Measurements from ENCODE around the gene CFAP45. TPM values are rescaled to one million over a fixed set of nuclear protein-coding genes. Genes with fewer than 3 reads are reported as not detected.

Gene CFAP45
- total and polyA plus RNA-seq, 2 donors: 0.48 to 1.0 TPM

DNA sequence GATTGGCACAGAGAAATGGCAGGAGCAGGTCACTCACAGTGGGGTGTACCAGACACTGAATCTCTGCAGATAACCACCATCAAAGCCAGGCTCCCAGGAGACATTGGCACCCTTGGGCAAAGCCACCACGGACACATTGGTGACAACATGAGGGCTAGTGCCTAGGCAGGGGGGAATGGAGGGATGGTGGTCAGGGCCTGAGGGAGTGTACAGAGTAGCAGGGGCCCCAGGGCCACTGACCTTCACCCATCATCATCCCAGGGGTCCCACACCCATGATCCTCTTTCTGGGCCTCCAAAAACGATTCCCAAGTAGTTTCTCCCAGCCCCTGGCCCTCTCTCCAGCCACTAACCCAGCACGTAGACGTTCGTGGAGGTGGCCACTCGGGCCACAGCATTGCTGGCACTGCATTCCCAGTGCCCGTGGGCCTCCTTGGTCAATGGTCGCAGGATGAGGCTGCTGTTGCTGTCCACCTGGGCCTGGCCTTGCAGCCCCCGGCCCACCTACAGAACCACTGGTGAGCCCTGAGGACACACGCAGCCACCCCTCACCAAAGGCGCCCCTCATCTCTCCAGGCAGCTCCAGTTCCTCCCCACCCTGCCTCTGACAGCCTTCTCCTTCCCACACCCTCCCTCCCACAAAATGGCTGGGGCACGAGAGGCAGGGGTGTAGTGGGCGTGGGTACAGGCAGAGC lies 31.3 kb upstream of the CFAP45 start:
- Histone ChIP-seq H3K36me3 (ENCODE audit: insufficient read depth) (no peaks in the 10 kb centered on the region), H3K4me3 (ENCODE audit: low read depth, low read length) (no peak overlapping the region), H3K27ac (ENCODE audit: low read depth) (no peak overlapping the region), H3K4me1 (ENCODE audit: insufficient read depth) (no peaks in the 10 kb centered on the region)
- WGBS: 90% methylated on average over 13 of the region's 13 CpGs
- no peak for DNase-seq (ENCODE audit: extremely low spot score)

DNA sequence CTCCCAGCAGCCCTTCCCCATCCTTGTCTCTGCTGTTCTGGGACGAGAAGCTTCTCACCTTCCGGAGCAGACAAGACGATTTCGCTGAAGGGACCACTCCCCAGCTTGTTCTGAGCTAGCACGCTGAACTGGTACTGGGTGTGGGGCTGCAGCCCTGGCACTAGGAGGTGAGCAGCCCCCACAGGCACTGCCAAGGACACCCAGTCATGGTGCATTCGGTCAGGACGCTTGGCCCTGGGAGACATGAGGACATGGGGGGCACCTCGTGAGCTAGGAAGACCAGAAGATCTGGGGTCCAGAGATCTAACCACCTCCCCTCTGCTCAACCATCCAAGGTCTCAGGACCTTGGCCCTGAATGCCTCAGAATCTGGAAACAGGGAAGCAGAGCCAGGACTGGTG lies 30.7 kb upstream of the CFAP45 start:
- Histone ChIP-seq H3K27ac (ENCODE audit: low read depth) (no peak overlapping the region), H3K36me3 (ENCODE audit: insufficient read depth) (no peaks in the 10 kb centered on the region), H3K4me1 (ENCODE audit: insufficient read depth) (no peaks in the 10 kb centered on the region), H3K4me3 (ENCODE audit: low read depth, low read length) (no peak overlapping the region)
- DNase-seq (ENCODE audit: extremely low spot score): no peak
- 94% methylated on average over 8 of the region's 8 CpGs for WGBS

DNA sequence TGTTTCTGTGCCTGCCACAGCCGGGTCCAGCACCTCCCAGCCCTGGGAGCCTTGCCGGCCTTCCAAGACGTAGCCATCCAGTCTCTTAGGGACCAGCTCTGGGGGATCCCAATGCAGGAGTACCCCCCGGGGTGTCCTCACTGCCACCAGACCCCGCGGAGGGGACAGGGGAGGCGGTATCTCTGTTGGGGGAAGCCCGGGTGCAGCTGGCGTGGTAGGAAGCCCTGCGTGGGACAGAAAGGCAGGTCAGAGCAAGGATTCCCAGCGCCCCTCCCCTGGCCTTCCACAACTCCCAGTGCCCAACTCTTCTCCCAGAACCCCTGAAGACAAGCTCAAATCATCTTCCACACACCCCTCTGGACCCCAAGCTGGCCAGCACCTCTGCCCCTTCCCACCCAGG lies 30.3 kb upstream of the CFAP45 start:
- no peak for DNase-seq (ENCODE audit: extremely low spot score)
- H3K27ac ChIP-seq (ENCODE audit: low read depth): no peak overlapping the region
- H3K4me3 ChIP-seq (ENCODE audit: low read depth, low read length): no peak overlapping the region
- 95% methylated on average over 11 of the region's 11 CpGs for WGBS
- no peaks in the 10 kb centered on the region for H3K4me1 ChIP-seq (ENCODE audit: insufficient read depth)
- no peaks in the 10 kb centered on the region for H3K36me3 ChIP-seq (ENCODE audit: insufficient read depth)

DNA sequence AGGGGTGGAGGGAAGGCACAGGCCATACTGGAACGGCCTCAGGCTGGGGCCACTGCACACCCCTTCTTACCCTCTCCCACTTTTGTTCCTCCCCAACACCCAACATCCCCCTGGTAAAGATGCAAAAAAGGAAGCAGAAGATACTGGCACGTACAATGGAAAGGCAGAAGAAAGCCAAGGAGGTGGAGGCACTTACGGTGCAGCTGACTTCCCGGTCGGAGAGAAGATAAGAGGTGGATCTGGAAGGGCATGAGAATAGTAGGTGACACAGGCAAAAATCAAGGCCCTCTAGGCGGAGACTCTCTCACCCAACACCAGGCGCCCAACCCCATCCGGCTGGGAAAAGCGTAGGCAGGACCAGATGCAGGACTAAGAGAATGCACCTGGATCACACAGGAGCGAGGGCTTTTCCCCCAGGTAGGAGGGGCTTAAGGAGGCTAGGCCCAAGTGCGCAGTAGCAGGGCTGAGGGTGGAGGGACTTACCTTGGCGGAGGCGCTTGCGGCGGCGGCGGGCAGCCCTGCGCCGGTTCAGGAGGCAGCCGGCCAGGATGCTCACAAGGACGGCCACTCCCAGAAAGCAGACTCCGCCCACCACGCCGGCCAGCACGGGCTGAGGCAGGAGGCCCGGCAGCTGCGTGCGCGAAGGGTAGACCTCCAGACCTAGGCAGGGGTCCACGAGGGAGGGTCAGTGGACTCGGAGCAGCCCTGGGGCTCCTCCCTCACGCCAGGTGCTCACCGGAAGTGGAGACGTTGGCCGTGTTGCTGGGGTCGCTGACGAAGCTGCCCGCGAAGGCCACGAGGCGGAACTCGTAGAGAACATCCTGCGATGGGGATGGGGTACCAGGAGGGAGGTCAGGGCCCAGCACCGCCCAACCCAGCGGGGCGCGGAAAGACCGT lies 29.4 kb upstream of the CFAP45 start:
- no peaks in the 10 kb centered on the region for H3K36me3 ChIP-seq (ENCODE audit: insufficient read depth)
- no peaks in the 10 kb centered on the region for H3K4me1 ChIP-seq (ENCODE audit: insufficient read depth)
- no peak overlapping the region for H3K4me3 ChIP-seq (ENCODE audit: low read depth, low read length)
- no peak for DNase-seq (ENCODE audit: extremely low spot score)
- WGBS: 85% methylated on average over 48 of the region's 48 CpGs
- no peak overlapping the region for H3K27ac ChIP-seq (ENCODE audit: low read depth)

DNA sequence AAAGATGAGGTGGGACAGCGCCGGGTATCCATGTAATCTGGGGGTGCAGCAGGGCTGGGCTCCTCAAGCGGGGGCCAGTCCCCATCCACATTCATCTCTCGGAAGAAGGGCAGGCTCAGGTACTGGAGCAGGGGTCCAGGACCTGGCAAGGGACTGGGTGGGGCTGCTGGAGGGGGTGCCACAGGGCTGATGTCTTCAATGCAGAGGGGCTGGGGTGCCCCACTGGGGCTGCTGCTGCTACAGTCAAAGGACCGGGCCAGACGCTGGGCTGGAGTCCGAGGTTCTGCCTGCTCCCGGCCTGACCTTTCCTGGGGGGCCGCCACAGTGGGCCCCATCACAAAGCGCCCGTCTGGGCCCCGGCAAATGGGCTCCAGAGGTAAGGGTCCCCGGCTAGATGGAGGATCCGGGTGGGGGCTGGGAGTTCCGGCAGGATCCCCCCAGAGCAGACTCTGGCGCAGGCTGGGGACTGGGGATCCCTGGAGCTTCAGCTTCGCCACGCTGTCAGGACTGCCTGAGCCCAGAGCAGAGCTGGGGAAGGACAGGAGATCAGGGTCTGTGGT lies 28.6 kb upstream of the CFAP45 start:
- DNase-seq (ENCODE audit: extremely low spot score): no peak
- 95% methylated on average over 18 of the region's 18 CpGs for WGBS
- no peak overlapping the region for H3K27ac ChIP-seq (ENCODE audit: low read depth)

DNA sequence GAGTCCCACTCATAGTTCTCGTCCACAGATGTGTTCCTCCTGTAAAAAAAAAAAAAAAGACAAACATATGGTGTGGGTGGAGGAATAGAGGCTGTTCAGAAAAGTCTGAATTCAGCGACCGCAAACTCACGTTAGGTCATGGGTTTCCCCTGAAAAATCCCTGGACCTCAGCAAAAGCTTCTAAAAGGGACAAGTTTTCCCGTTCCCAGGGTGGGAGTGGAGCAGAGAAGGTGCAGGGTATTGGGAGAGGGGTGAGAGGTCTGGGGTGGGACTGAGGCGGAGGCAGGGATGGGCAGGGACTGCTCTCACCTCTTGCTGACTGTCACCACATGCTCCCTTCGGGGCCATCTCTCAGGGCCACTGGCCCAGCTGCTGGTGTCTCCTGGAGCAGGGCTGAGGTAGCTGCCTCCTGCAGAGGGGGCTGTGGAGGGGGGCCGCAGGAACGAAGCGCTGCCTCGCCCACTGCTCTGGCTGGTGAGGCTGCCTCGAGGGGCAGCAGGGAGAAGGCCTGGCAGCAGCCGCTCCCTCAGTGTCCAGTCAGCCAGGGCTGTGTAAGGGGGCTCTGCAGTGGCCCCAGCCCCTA lies 28.0 kb upstream of the CFAP45 start:
- H3K27ac ChIP-seq (ENCODE audit: low read depth): no peak overlapping the region
- H3K4me1 ChIP-seq (ENCODE audit: insufficient read depth): peaks cover 2% of the 10 kb centered on the region
- no peaks in the 10 kb centered on the region for H3K36me3 ChIP-seq (ENCODE audit: insufficient read depth)
- 83% methylated on average over 13 of the region's 13 CpGs for WGBS
- no peak for DNase-seq (ENCODE audit: extremely low spot score)
- no peak overlapping the region for H3K4me3 ChIP-seq (ENCODE audit: low read depth, low read length)

More for the DNA sequence above, 28.6 kb upstream of the CFAP45 start:
- no peak overlapping the region for H3K4me3 ChIP-seq (ENCODE audit: low read depth, low read length)
- H3K4me1 ChIP-seq (ENCODE audit: insufficient read depth): no peaks in the 10 kb centered on the region
- no peaks in the 10 kb centered on the region for H3K36me3 ChIP-seq (ENCODE audit: insufficient read depth)

DNA sequence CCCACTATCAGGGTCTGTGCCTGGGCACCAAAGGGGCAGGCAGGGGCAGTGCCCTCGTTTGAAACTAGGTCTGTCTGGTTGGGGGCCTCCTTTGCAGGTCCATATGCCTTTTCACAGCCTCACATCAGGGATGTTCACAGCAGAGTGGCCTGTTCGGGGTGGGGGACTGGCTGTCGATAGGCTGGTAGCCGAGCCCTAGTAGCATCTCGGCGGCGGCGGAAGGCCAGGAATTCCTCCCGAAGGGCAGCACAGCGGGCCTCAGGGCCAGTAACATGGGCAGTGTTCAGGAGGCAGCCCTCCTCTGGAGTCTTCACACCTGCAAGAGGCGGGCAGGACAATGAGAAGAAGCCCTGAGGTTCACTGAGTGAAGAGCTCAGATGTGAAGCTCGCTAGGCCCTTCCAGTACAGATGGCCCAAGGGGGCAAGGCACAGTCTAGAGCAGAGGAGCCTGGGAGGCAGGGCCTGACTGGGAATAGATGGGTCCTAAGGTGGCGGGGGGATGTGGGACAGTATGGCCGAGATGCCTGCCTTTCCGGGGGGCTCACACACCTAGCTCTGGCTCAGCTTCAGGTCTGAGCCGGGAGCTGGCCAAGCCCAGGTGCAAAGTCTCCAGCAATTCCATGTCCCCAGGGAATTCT lies 27.4 kb upstream of the CFAP45 start:
- Histone ChIP-seq H3K27ac (ENCODE audit: low read depth) (no peak overlapping the region), H3K4me1 (ENCODE audit: insufficient read depth) (peaks cover 3% of the 10 kb centered on the region), H3K4me3 (ENCODE audit: low read depth, low read length) (no peak overlapping the region), H3K36me3 (ENCODE audit: insufficient read depth) (no peaks in the 10 kb centered on the region)
- no peak for DNase-seq (ENCODE audit: extremely low spot score)
- WGBS: 91% methylated on average over 16 of the region's 16 CpGs

DNA sequence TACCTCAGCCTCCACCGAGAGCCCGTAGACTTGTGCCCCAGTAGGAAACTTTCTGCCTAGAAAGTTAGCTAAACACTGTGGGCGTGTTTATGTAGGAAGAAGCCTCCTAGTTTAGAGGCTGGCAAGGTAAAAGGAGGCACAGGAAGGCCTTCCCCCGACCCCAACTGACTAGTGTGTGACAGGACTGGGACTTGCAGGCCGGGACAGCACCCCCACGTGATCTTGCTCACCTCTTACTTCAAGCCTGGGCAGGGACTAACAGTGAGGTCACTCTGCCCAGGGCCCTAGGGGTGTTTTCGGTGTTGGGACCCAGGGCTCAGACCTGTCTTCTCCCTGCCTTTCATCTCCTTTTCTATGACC lies 25.7 kb upstream of the CFAP45 start:
- DNase-seq (ENCODE audit: extremely low spot score): no peak
- H3K36me3 ChIP-seq (ENCODE audit: insufficient read depth): no peaks in the 10 kb centered on the region
- peak overlapping the region; percentile 55 for H3K4me3 ChIP-seq (ENCODE audit: low read depth, low read length)
- peak overlapping the region; percentile 95 for H3K27ac ChIP-seq (ENCODE audit: low read depth)
- 5% methylated on average over 7 of the region's 7 CpGs for WGBS
- peaks cover 3% of the 10 kb centered on the region for H3K4me1 ChIP-seq (ENCODE audit: insufficient read depth)

DNA sequence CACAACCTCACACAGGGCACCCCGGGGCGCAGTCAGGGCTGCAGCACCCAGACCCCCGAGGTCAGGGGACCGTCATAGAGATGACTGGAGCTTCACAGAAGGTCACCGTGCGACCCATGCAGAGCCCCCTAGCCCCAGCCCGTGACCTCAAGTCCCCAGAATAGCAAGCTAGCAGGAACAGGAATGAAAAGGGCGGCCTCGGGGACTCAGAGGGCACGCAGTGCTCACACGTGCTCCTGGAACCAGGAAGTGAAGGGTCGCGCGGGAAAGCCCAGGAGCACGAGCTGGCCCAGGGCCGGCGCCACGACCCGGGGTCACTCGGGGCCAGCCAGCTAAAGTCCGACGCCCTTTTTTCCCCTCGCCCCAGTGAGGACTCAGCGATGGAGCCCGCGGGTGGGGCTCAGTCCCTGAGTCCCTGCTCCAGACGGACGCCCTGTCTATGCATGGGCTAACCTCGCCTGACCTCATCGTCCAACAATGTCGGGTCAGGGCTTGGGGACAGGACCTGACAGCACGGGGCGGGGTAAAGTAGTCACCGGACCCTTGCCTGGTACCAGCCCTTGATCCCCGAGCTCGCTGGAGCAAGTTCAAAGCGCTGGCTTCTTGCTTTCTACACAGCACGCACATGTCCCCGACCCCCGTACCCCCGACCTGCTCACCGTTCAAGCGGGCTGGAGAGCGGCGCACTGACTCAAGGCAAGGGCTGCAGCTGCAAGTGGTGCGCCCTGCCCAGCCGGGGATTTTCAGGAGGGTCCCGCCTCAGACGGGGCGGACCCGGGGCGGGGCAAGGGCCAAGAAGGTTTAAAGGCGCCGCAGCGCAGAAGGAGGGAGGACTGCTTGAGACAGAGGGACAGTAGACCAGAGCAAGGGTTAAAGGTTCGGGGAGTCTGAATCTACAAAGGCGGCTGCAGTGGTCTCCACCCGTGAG lies 25.1 kb upstream of the CFAP45 start, which contains the start of gene TAGLN2:
Gene TAGLN2, minus strand, starts transcription at position 717 of the 928 bp plus-strand sequence. CDS start 4,998 bp downstream, outside the sequence.
- DNase-seq (ENCODE audit: extremely low spot score): peak; percentile 78
- under 1% methylated on average over 58 of the region's 58 CpGs for WGBS
- Histone ChIP-seq H3K4me1 (ENCODE audit: insufficient read depth) (peaks cover 3% of the 10 kb centered on the region), H3K4me3 (ENCODE audit: low read depth, low read length) (peak within 1 kb of the TSS; percentile 55), H3K27ac (ENCODE audit: low read depth) (peak within 1 kb of the TSS; percentile 95), H3K36me3 (ENCODE audit: insufficient read depth) (no peaks in the 10 kb centered on the region)

DNA sequence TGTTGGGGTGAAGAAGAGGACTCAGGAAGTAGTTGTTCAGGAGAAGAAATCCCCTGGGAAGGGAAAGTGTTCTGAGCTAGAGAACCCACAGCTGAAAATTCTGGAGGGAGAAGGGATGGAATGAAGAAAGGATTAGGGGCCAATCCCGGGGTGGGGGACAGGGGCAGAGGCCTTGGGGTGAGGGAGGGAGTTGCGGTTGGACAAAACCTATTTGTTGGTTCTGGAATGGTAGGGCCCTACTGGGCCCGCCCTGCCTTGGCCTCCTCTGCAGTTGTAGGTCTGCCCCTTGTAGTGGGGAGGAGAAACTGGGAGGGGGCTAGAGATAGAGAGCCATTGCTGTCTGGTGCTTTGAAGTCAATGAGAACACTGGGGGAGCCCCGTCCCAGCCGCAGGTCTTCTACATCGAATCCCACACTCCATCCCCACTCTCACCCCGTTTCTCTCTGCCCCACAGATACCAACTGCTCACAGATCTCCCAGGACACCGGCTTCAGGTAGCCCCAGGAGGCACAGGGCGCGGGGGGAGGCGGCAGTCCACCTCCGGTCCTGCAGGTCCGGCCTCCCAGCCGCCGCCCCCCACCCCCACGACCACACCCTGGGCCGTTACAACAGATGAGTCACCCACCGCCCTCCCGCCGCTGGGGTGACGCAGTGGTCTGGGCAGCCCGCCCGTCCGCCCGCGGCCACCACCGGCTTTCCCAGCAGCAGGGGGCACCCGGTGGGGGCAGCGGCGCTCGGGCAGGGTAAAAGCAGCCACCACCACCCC lies 24.2 kb upstream of the CFAP45 start:
- no peak for DNase-seq (ENCODE audit: extremely low spot score)
- peak overlapping the region; percentile 95 for H3K27ac ChIP-seq (ENCODE audit: low read depth)
- H3K36me3 ChIP-seq (ENCODE audit: insufficient read depth): no peaks in the 10 kb centered on the region
- H3K4me1 ChIP-seq (ENCODE audit: insufficient read depth): peaks cover 3% of the 10 kb centered on the region
- WGBS: under 1% methylated on average over 31 of the region's 31 CpGs
- H3K4me3 ChIP-seq (ENCODE audit: low read depth, low read length): peak overlapping the region; percentile 55

DNA sequence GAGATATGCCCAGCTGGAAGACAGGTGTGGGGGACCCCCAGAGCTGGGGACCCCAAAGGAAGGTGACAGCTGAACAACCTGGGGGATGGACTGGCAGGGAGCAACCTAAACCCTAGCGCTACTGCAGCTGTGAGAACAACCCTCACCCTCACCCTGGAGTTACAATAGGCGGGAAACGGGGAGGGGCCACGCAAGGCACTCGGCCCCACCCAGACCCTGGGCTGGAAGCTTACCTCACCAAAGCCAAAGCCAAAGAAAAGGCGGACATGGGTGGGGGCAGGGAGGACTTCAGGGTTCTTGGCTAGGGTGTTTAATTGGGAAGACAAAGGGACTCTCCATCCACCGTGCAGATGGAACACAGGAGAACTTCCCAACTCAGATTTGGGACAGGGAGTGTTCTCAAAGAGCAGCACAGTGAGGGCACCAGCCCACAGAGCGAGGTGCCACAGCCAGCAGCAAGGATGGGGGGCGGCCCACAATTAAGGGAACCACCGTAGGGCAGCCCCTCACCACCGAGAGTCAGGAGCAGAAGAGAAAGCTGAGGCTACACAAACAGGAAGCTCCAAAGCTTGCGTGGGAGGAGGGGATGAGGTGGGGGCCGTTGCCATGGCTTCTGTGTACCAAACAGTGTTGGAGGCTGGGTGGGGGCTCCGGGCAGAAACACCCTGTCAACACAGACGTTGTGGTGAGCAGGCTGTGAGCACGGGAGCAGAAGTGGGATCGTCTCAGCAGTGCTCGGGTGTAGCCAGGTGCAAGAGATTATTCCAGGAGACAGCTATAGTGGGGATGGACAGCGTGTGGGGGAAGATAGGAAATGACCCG lies 23.4 kb upstream of the CFAP45 start:
- WGBS: 3% methylated on average over 20 of the region's 20 CpGs
- Histone ChIP-seq H3K36me3 (ENCODE audit: insufficient read depth) (peaks cover 3% of the 10 kb centered on the region), H3K4me1 (ENCODE audit: insufficient read depth) (peaks cover 3% of the 10 kb centered on the region), H3K4me3 (ENCODE audit: low read depth, low read length) (peak overlapping the region; percentile 55), H3K27ac (ENCODE audit: low read depth) (peak overlapping the region; percentile 95)
- no peak for DNase-seq (ENCODE audit: extremely low spot score)
